ENCODE measurements around the gene ZSWIM5. TPM values are rescaled to one million over a fixed set of nuclear protein-coding genes. Genes with fewer than 3 reads are reported as not detected.

ZSWIM5 gene
- total and polyA plus RNA-seq, 9 of the 15 experiments (the other 6 are each of a cell fraction or from before 2014, with no cell fraction given): under 0.01 to 0.07 (median 0.03) TPM; not detected in 3

DNA sequence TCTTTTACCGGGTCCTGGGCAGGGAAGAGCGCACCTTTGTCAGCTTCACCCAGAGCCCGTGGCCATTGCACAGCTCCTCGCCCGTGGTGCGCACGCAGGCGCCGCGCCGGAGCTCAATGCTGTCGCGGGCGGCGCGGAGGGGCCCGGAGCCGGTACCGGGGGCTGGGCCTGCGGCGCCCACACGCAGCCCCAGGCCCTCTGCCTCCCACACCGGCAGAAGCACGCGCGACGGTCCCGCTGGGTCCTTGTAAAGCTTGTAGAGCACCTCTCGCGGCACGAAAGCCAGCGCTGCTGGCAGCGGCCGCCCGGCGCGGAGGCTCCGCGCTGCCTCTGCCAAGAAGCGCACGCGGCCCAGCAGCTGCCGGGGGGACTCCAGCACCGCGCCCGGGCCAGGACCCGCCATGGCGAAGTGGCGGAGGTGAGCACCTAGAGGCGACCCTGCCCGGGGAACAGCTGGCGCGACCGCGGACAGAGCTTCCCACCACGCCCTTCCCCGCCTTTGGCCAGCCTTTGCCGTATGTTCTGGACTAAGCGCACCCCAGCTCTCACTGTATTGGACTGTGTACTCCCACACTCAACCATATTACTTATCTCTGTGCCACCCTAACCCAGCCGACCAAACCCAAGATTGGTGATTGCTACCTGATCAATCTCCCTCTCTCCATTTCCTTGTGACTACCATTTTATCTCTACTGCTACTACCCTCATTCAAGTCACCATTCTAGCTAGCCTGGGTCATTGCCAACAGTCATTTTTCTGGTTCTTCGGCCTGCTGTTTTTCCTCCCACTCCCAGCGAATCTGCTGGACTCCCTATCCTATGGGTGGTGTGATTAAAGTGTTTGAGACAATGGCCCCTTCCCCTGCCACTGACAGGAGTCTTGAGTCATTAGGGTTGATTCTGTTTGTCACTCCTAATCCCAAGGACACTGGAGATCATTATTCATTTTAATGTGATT is 195.3 kb downstream of the ZSWIM5 start, which contains the start of gene HECTD3 (continued):
- TF ChIP-seq GATAD2B (IDR thresholded peaks at IDR 0.05; ENCODE audit: borderline replicate concordance) (no peak), ZNF239 (CRISPR knock-in tag; IDR thresholded peaks at IDR 0.05) (no peak), PHF21A (IDR thresholded peaks at IDR 0.05; ENCODE audit: borderline replicate concordance, low read depth) (no peak), ZNF146 (CRISPR knock-in tag; IDR thresholded peaks at IDR 0.05; ENCODE audit: unreplicated experiment) (no peak), ZNF551 (CRISPR knock-in tag; IDR thresholded peaks at IDR 0.05) (no peak), CCAR2 (IDR thresholded peaks at IDR 0.05; ENCODE audit: low read depth, low read length) (no peak), MTF1 (CRISPR knock-in tag; IDR thresholded peaks at IDR 0.05; ENCODE audit: borderline replicate concordance) (no peak), CBX3 (IDR thresholded peaks at IDR 0.05; ENCODE audit: borderline replicate concordance in 1 of 2, low read length in 2 of 2) (no peak), SAP30 (IDR thresholded peaks at IDR 0.05; ENCODE audit: borderline replicate concordance, insufficient read depth, low read depth, low read length, poor library complexity, severe bottlenecking) (peak; percentile 99), ZNF134 (CRISPR knock-in tag; conservative IDR thresholded peaks at IDR 0.05) (0 out of 2 replicates have a peak, but pooled peaks have one; percentile 31)
- TF ChIP-seq, protein P1, sequence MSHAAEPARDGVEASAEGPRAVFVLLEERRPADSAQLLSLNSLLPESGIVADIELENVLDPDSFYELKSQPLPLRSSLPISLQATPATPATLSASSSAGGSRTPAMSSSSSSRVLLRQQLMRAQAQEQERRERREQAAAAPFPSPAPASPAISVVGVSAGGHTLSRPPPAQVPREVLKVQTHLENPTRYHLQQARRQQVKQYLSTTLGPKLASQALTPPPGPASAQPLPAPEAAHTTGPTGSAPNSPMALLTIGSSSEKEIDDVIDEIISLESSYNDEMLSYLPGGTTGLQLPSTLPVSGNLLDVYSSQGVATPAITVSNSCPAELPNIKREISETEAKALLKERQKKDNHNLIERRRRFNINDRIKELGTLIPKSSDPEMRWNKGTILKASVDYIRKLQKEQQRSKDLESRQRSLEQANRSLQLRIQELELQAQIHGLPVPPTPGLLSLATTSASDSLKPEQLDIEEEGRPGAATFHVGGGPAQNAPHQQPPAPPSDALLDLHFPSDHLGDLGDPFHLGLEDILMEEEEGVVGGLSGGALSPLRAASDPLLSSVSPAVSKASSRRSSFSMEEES (CRISPR knock-in tag; IDR thresholded peaks at IDR 0.05): no peak
- TF ChIP-seq, protein P2, sequence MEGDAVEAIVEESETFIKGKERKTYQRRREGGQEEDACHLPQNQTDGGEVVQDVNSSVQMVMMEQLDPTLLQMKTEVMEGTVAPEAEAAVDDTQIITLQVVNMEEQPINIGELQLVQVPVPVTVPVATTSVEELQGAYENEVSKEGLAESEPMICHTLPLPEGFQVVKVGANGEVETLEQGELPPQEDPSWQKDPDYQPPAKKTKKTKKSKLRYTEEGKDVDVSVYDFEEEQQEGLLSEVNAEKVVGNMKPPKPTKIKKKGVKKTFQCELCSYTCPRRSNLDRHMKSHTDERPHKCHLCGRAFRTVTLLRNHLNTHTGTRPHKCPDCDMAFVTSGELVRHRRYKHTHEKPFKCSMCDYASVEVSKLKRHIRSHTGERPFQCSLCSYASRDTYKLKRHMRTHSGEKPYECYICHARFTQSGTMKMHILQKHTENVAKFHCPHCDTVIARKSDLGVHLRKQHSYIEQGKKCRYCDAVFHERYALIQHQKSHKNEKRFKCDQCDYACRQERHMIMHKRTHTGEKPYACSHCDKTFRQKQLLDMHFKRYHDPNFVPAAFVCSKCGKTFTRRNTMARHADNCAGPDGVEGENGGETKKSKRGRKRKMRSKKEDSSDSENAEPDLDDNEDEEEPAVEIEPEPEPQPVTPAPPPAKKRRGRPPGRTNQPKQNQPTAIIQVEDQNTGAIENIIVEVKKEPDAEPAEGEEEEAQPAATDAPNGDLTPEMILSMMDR (IDR thresholded peaks at IDR 0.05 in 2 of 3, conservative IDR thresholded peaks at IDR 0.05 in 1 of 3; ENCODE audit: insufficient read depth in 2 of 3, low read depth in 1 of 3, low read length in 3 of 3): no peak
